Thyroid gland (tissue), 4 donors: Measurements from ENCODE around the gene CFAP97D1. TPM values are rescaled to one million over a fixed set of nuclear protein-coding genes. Genes with fewer than 3 reads are reported as not detected.

Source experiments
- DNase-seq, 2 donors: peaks; one replicate each; pipeline ENCODE4 v3.0.0-alpha.2; 2019
- H3K27ac ChIP-seq, 3 donors: fragments of 200-600 bp; sonication (generic); 1 replicate in 2 of 3; 2 replicates in 1 of 3; pipeline ENCODE4 v1.5.1; 2016 to 2019; ENCODE audit warnings: mild to moderate bottlenecking in 1 of 3, moderate library complexity in 1 of 3
- H3K27me3 ChIP-seq: fragments of 200-600 bp; sonication (generic); one replicate; pipeline ENCODE4 v1.5.1; 2019
- H3K36me3 ChIP-seq, 2 donors: fragments of 200-600 bp; sonication (generic); one replicate each; pipeline ENCODE4 v1.5.1; 2016 to 2019
- H3K4me1 ChIP-seq, 2 donors: fragments of 200-600 bp; sonication (generic); one replicate each; pipeline ENCODE4 v1.5.1; 2017 to 2019
- H3K4me3 ChIP-seq, 3 donors: fragments of 200-600 bp; sonication (generic); replicated peaks in 1 of 3; 1 replicate in 2 of 3; 2 replicates in 1 of 3; pipeline ENCODE4 v1.5.1; 2016; ENCODE audit warnings: mild to moderate bottlenecking in 1 of 3
- H3K9me3 ChIP-seq: fragments of 200-600 bp; sonication (generic); one replicate; pipeline ENCODE4 v1.5.1; 2017
- CTCF ChIP-seq, 6 experiments: fragments of 200-600 bp in 3 of 6; fragments of 450-650 bp in 3 of 6; sonication (generic) in 3 of 6; IDR thresholded peaks; one replicate each; pipeline ENCODE4 v1.5.1; 2016 to 2019; ENCODE audit warnings: antibody characterized with exemption in 6 of 6, mild to moderate bottlenecking in 2 of 6, inconsistent platforms in 1 of 6, moderate library complexity in 1 of 6
- POLR2A ChIP-seq, 2 donors: fragments of 450-650 bp; IDR thresholded peaks; one replicate each; pipeline ENCODE4 v1.6.1; 2017; ENCODE audit warnings: antibody characterized with exemption in 2 of 2, mild to moderate bottlenecking in 2 of 2, moderate library complexity in 1 of 2
- WGBS, 2 donors: methylation state at CpG; one replicate each; pipeline ENCODE4 v1.1.5; 2017; 5-methylcytosine and 5-hydroxymethylcytosine counted together
- intact Hi-C: fragments of 100-400 bp; cut with DNase I; formaldehyde crosslinking; loops from one replicate; pipeline ENCODE4 v1.15.1; 2023
- total RNA-seq, 4 donors: library from RNA; depleted of rRNA; stranded (reverse); fragments of >200 nt; gene quantifications; one replicate each; pipeline ENCODE4 v1.2.3, GENCODE V29; 2016

Gene CFAP97D1
- total RNA-seq, 4 donors from 2014 or later = 0.13 TPM; not detected in 3

DNA sequence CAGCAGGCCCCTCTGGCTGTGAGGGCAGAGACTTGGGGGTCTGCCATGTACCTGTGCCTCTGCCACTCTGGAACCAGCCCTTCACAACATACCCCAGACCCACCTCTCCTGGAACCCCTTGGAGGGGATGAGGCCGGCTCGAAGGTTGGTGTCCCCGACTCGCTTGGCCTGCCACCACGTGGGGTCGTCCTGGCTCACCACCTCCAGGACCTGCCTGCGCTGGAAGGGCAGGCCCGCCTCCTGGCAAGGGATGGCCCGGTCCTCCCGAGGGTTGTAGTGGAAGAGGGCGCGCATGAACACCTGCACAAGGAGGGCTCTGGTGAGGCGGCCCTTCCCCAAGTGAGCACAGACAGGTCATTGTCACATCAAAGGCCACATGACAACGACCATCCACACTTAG is 40.5 kb downstream of the CFAP97D1 start:
- H3K4me1 ChIP-seq = peaks cover 0 to 5% of the 10 kb centered on the region in 2 donors
- H3K27ac ChIP-seq = no peak overlapping the region
- no peaks in the 10 kb centered on the region for H3K9me3 ChIP-seq
- peak; percentile 65 to 70 for DNase-seq
- no peaks in the 10 kb centered on the region for H3K36me3 ChIP-seq
- H3K27me3 ChIP-seq = no peaks in the 10 kb centered on the region
- no peak overlapping the region for H3K4me3 ChIP-seq
- intact Hi-C loops = no loop called here
- 46 to 69% methylated on average over 6 to 14 of the region's 14 CpGs for WGBS, 2 donors
- TF ChIP-seq POLR2A (IDR thresholded peaks at IDR 0.05) (no peak), CTCF (IDR thresholded peaks at IDR 0.05) (no peak)

GRCh38 chr17:43822570-43823190 is 42.4 kb downstream of the CFAP97D1 start:
- Histone ChIP-seq H3K27ac (peak overlapping the region in 2 of 3 donors; percentile 32 to 33), H3K27me3 (no peaks in the 10 kb centered on the region), H3K4me3 (no peak overlapping the region), H3K9me3 (no peaks in the 10 kb centered on the region), H3K36me3 (no peaks in the 10 kb centered on the region), H3K4me1 (peaks cover 0 to 5% of the 10 kb centered on the region in 2 donors)
- no peak for TF ChIP-seq CTCF (IDR thresholded peaks at IDR 0.05)
- no peak for TF ChIP-seq POLR2A (IDR thresholded peaks at IDR 0.05)
- intact Hi-C loops = no loop called here
- 94 to 97% methylated on average over 5 of the region's 5 CpGs for WGBS, 2 donors
- DNase-seq = no peak

DNA sequence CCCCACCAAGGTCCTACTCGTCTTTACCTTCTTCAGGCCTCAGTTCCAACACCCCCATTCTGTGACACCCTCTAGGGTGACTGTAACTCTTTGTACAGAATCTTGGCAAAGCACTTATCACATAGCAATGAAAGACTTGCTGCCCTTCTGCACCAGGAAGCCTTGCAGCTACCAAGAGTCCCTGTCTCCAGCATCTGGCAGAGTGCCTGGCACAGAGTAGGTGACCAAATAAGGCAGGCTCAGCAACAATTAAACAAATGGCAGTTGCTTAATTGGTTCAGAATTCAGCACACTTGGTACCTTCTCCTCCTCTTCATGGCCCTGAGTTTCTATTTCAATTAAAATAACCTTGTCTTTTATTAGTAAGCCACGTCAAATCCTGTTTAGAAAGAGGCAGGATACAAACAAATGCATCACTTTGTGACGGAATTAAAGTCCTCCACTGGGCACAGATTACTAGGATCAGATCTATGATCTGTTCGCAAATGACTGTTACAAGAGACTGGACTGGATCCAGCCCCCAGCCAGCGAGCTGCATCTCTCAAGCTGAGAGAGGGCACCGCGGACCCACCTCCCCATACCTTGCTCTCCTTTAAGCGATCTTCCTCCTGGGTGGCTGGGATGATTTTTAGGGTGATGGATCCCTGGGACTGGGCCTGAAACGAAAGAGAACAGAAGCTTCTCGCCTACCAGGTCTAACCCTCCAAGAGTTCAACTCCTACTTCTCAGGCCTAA is 43.3 kb downstream of the CFAP97D1 start:
- Histone ChIP-seq H3K27me3 (no peaks in the 10 kb centered on the region), H3K4me3 (no peak overlapping the region), H3K9me3 (no peaks in the 10 kb centered on the region), H3K4me1 (peaks cover 0 to 5% of the 10 kb centered on the region in 2 donors), H3K27ac (peak overlapping the region in 2 of 3 donors; percentile 33 to 56), H3K36me3 (no peaks in the 10 kb centered on the region)
- intact Hi-C loops = no loop called here
- TF ChIP-seq POLR2A (IDR thresholded peaks at IDR 0.05) (no peak), CTCF (IDR thresholded peaks at IDR 0.05) (no peak)
- 89 to 92% methylated on average over 7 to 10 of the region's 10 CpGs for WGBS, 2 donors
- no peak for DNase-seq

- Histone ChIP-seq H3K36me3 (no peaks in the 10 kb centered on the region), H3K9me3 (no peaks in the 10 kb centered on the region), H3K27me3 (no peaks in the 10 kb centered on the region), H3K4me3 (no peak overlapping the region), H3K4me1 (peaks cover 0 to 5% of the 10 kb centered on the region in 2 donors), H3K27ac (no peak overlapping the region)
- no peak for DNase-seq
- TF ChIP-seq CTCF (IDR thresholded peaks at IDR 0.05) = no peak
- no peak for TF ChIP-seq POLR2A (IDR thresholded peaks at IDR 0.05)
- intact Hi-C loops = no loop called here
- 89 to 94% methylated on average over 7 to 12 of the region's 12 CpGs for WGBS, 2 donors
Measured at GRCh38 chr17:43825567-43825966, 45.3 kb downstream of the CFAP97D1 start.

DNA sequence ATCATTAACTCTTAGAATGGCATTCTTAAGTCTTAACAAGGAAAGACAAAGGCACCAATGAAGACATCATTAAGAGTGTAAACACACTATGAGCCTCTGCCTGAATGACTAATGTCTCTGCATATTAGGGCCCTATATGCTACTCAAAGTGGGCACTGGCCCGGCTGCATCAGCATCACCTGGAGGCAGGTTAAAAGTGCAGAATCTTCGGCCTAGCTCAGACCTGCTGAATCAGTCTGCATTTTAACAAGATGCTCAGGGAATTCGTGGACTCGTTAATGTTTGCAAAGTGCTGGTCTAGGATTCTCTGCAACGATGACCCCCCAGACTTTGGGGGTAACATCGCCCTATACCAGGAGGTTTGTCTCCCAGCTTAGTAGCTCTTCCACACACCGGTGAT is 46.0 kb downstream of the CFAP97D1 start:
- Histone ChIP-seq H3K4me3 (no peak overlapping the region), H3K36me3 (no peaks in the 10 kb centered on the region), H3K9me3 (no peaks in the 10 kb centered on the region), H3K27me3 (no peaks in the 10 kb centered on the region), H3K27ac (no peak overlapping the region), H3K4me1 (peaks cover 0 to under 1% of the 10 kb centered on the region in 2 donors)
- intact Hi-C loops = no loop called here
- no peak for TF ChIP-seq CTCF (IDR thresholded peaks at IDR 0.05)
- TF ChIP-seq POLR2A (IDR thresholded peaks at IDR 0.05) = no peak
- DNase-seq = no peak
- 94 to 98% methylated on average over 7 of the region's 7 CpGs for WGBS, 2 donors
